Esophagus (tissue), 2 donors: ENCODE data around the gene RAD51B. TPM values are rescaled to one million over a fixed set of nuclear protein-coding genes. Genes with fewer than 3 reads are reported as not detected.

Experiments
- H3K27ac ChIP-seq, 2 donors: one replicate each; pipeline ENCODE4 v1.5.1; 2013; ENCODE audit warnings: low read depth in 2 of 2, mild to moderate bottlenecking in 2 of 2, inconsistent platforms in 1 of 2, low read length in 1 of 2, moderate library complexity in 1 of 2
- H3K27me3 ChIP-seq, 2 donors: one replicate each; pipeline ENCODE4 v1.6.1; 2013; ENCODE audit warnings: low read length in 2 of 2, control low read depth in 1 of 2, mild to moderate bottlenecking in 1 of 2; ENCODE audit not compliant: insufficient read depth in 2 of 2, control insufficient read depth in 1 of 2
- H3K36me3 ChIP-seq, 2 donors: one replicate each; pipeline ENCODE4 v1.6.1; 2013; ENCODE audit warnings: low read length in 1 of 2; ENCODE audit not compliant: control insufficient read depth in 2 of 2, insufficient read depth in 2 of 2
- H3K4me1 ChIP-seq, 2 donors: one replicate each; pipeline ENCODE4 v1.6.1; 2013; ENCODE audit warnings: low read length in 1 of 2; ENCODE audit not compliant: control insufficient read depth in 2 of 2, insufficient read depth in 2 of 2
- H3K4me3 ChIP-seq, 2 donors: one replicate each; pipeline ENCODE4 v1.5.1; 2013; ENCODE audit warnings: low read length in 2 of 2, mild to moderate bottlenecking in 2 of 2, low read depth in 1 of 2, moderate library complexity in 1 of 2
- H3K9me3 ChIP-seq, 2 donors: one replicate each; pipeline ENCODE4 v1.6.1; 2013; ENCODE audit warnings: mild to moderate bottlenecking in 2 of 2, low read depth in 1 of 2, low read length in 1 of 2, moderate library complexity in 1 of 2; ENCODE audit not compliant: control insufficient read depth in 2 of 2, insufficient read depth in 1 of 2
- WGBS, 2 donors: extraction: QIAGEN DNeasy Blood & Tissue Kit; methylation state at CpG; one replicate each; pipeline ENCODE4 v1.1.7; 2013; 5-methylcytosine and 5-hydroxymethylcytosine counted together
- polyA plus RNA-seq, 2 donors: library from polyadenylated mRNA; stranded (reverse); fragments of 200-250 nt; gene quantifications; one replicate each; pipeline ENCODE4 v1.2.3, GENCODE V29; 2013
- donor health status: healthy with polysubstance abuse.
- donor health status: Bipolar disorder and iron deficiency.

Gene RAD51B
- polyA plus RNA-seq, 2 donors = 3.2 to 4.0 TPM

GRCh38 chr14:68673464-68673863 is 853.9 kb downstream of the RAD51B start:
- H3K4me1 ChIP-seq = peaks cover 12 to 30% of the 10 kb centered on the region in 2 donors
- no peaks in the 10 kb centered on the region for H3K36me3 ChIP-seq
- H3K4me3 ChIP-seq = no peak overlapping the region
- WGBS, 2 donors = 73 to 75% methylated on average over 5 of the region's 5 CpGs
- no peaks in the 10 kb centered on the region for H3K27me3 ChIP-seq
- peaks cover 0 to 1% of the 10 kb centered on the region in 2 donors for H3K9me3 ChIP-seq
- H3K27ac ChIP-seq = no peak overlapping the region

GRCh38 chr14:68674538-68675232 is 855.1 kb downstream of the RAD51B start:
- WGBS, 2 donors = 85 to 90% methylated on average over 5 of the region's 5 CpGs
- Histone ChIP-seq H3K36me3 (no peaks in the 10 kb centered on the region), H3K4me3 (no peak overlapping the region), H3K9me3 (peaks cover 0 to 2% of the 10 kb centered on the region in 2 donors), H3K4me1 (peaks cover 11 to 26% of the 10 kb centered on the region in 2 donors), H3K27ac (peak overlapping the region in 1 of 2 donors; percentile 50), H3K27me3 (no peaks in the 10 kb centered on the region)

- WGBS, 2 donors = 76 to 82% methylated on average over 1 of the region's 1 CpG
- H3K27ac ChIP-seq = peak overlapping the region; percentile 50 to 96
Observed at GRCh38 chr14:68675233-68675577, 855.6 kb downstream of the RAD51B start.

GRCh38 chr14:68676511-68676943 is 856.9 kb downstream of the RAD51B start:
- 47 to 50% methylated on average over 11 of the region's 11 CpGs for WGBS, 2 donors
- H3K36me3 ChIP-seq = no peaks in the 10 kb centered on the region
- peak overlapping the region; percentile 96 to 98 for H3K27ac ChIP-seq
- no peak overlapping the region for H3K4me3 ChIP-seq
- no peaks in the 10 kb centered on the region for H3K27me3 ChIP-seq
- H3K9me3 ChIP-seq = peaks cover 0 to 2% of the 10 kb centered on the region in 2 donors
- peaks cover 5 to 18% of the 10 kb centered on the region in 2 donors for H3K4me1 ChIP-seq

More at GRCh38 chr14:68675233-68675577, 855.6 kb downstream of the RAD51B start:
- Histone ChIP-seq H3K4me3 (no peak overlapping the region), H3K9me3 (peaks cover 0 to 2% of the 10 kb centered on the region in 2 donors), H3K4me1 (peaks cover 7 to 21% of the 10 kb centered on the region in 2 donors), H3K27me3 (no peaks in the 10 kb centered on the region), H3K36me3 (no peaks in the 10 kb centered on the region)

GRCh38 chr14:68677476-68677875 is 857.9 kb downstream of the RAD51B start:
- Histone ChIP-seq H3K27ac (peak overlapping the region; percentile 93 to 98), H3K27me3 (no peaks in the 10 kb centered on the region), H3K36me3 (no peaks in the 10 kb centered on the region), H3K4me1 (peaks cover 5 to 21% of the 10 kb centered on the region in 2 donors), H3K9me3 (peaks cover 0 to 2% of the 10 kb centered on the region in 2 donors), H3K4me3 (no peak overlapping the region)
- WGBS, 2 donors = 60 to 67% methylated on average over 7 of the region's 7 CpGs

- H3K9me3 ChIP-seq = peaks cover 0 to 2% of the 10 kb centered on the region in 2 donors
- peaks cover 5 to 19% of the 10 kb centered on the region in 2 donors for H3K4me1 ChIP-seq
- 65 to 86% methylated on average over 11 of the region's 11 CpGs for WGBS, 2 donors
- no peak overlapping the region for H3K4me3 ChIP-seq
- H3K27me3 ChIP-seq = no peaks in the 10 kb centered on the region
- H3K36me3 ChIP-seq = no peaks in the 10 kb centered on the region
- peak overlapping the region; percentile 93 to 98 for H3K27ac ChIP-seq
Observed at GRCh38 chr14:68677901-68678300, 858.3 kb downstream of the RAD51B start.

DNA sequence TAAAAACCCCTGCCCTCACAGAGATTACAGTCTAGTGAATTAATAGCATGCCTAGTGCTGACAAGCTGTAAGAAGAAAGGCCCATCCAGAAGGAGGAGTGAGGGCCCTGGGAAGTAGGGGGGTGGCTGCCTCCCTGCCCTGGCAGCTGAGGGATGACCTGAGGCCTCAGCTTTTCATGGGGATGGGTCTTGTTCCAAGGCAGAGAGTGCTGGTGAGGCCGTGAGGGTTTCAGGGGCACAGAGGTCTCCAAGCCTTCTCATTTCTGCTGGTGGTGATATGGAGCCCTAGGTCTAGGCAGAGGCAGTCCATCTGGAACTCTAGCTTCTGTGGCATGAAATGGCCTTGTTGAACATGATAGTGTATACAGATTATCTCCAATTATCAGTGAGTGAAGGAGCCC is 858.9 kb downstream of the RAD51B start:
- Histone ChIP-seq H3K9me3 (peaks cover 0 to 2% of the 10 kb centered on the region in 2 donors), H3K36me3 (no peaks in the 10 kb centered on the region), H3K4me1 (peaks cover 5 to 21% of the 10 kb centered on the region in 2 donors), H3K4me3 (no peak overlapping the region), H3K27ac (peak overlapping the region; percentile 70 to 92), H3K27me3 (no peaks in the 10 kb centered on the region)
- WGBS, 2 donors = 86 to 95% methylated on average over 1 of the region's 1 CpG

- Histone ChIP-seq H3K4me3 (no peak overlapping the region), H3K27ac (no peak overlapping the region), H3K4me1 (peaks cover 5 to 22% of the 10 kb centered on the region in 2 donors), H3K36me3 (no peaks in the 10 kb centered on the region), H3K27me3 (no peaks in the 10 kb centered on the region), H3K9me3 (peaks cover 0 to 2% of the 10 kb centered on the region in 2 donors)
Observed at GRCh38 chr14:68679301-68679700, 859.7 kb downstream of the RAD51B start.

DNA sequence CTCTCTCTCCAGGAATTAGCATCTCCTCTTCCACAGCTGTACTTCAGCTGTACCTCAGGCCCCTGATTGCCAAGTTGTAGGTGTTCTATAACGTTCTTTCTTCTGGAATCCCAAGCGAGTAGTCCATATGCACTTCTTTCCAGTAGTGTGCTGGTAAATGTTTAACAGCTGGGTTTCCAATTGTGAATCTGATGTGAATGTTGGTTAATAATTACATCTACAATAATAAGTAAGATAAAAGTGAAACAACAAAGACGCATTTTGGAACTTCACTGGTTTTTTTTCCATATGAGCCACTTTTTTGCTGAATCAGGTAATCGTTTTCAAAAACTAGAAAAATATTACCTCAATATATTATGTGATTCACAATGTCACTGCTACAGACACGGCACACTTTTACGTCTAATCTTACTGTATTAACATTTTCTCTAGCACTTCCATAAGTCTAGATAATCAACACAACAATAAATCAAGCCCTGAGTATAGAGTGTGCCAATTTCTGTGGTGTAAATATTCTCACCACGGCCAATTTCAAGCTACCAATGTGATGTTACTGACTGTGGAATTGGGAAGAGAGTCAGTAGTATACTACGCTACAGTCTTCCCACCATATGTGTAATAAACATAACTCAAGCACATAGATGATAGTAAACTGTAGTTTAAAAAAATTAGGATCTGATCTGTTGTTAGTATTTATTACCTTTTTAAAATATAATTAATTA is 860.3 kb downstream of the RAD51B start:
- Histone ChIP-seq H3K36me3 (no peaks in the 10 kb centered on the region), H3K27me3 (no peaks in the 10 kb centered on the region), H3K4me3 (no peak overlapping the region), H3K9me3 (peaks cover 0 to 2% of the 10 kb centered on the region in 2 donors), H3K4me1 (peaks cover 5 to 22% of the 10 kb centered on the region in 2 donors), H3K27ac (no peak overlapping the region)
- WGBS, 2 donors = 60 to 75% methylated on average over 8 of the region's 8 CpGs
